Ishikawa (cell line): Measurements from ENCODE around the gene ATG101.

Experiments
- CEBPB ChIP-seq: IDR thresholded peaks from 2 replicates; pipeline ENCODE4 v1.6.1; 2012
- CREB1 ChIP-seq: IDR thresholded peaks from 2 replicates; pipeline ENCODE4 v1.6.1; 2012; ENCODE audit warnings: low read depth
- EP300 ChIP-seq: IDR thresholded peaks from 2 replicates; pipeline ENCODE4 v1.6.1; 2012; ENCODE audit warnings: borderline replicate concordance
- FOXM1 ChIP-seq: IDR thresholded peaks from 2 replicates; pipeline ENCODE4 v1.6.1; 2012; ENCODE audit warnings: low read depth, borderline replicate concordance
- NFIC ChIP-seq: IDR thresholded peaks from 2 replicates; pipeline ENCODE4 v1.6.1; 2012
- RAD21 ChIP-seq: IDR thresholded peaks from 2 replicates; pipeline ENCODE4 v1.6.1; 2012; ENCODE audit warnings: low read depth
- REST ChIP-seq: IDR thresholded peaks from 2 replicates; pipeline ENCODE4 v1.6.1; 2012; ENCODE audit warnings: low read depth, mild to moderate bottlenecking
- TAF1 ChIP-seq: IDR thresholded peaks from 2 replicates; pipeline ENCODE4 v1.6.1; 2012; ENCODE audit warnings: low read depth, mild to moderate bottlenecking
- TCF12 ChIP-seq: IDR thresholded peaks from 2 replicates; pipeline ENCODE4 v1.6.1; 2012; ENCODE audit warnings: low read depth
- YY1 ChIP-seq: IDR thresholded peaks from 2 replicates; pipeline ENCODE4 v1.6.1; 2012; ENCODE audit warnings: low read depth
- ZBTB7A ChIP-seq: IDR thresholded peaks from 2 replicates; pipeline ENCODE4 v1.6.1; 2012; ENCODE audit warnings: low read depth
- TF ChIP-seq, protein P1 (sequence below): IDR thresholded peaks from 2 replicates; pipeline ENCODE4 v1.6.1; 2012
- TF ChIP-seq, protein P2 (sequence below): IDR thresholded peaks from 2 replicates; pipeline ENCODE4 v1.6.1; 2012

DNA sequence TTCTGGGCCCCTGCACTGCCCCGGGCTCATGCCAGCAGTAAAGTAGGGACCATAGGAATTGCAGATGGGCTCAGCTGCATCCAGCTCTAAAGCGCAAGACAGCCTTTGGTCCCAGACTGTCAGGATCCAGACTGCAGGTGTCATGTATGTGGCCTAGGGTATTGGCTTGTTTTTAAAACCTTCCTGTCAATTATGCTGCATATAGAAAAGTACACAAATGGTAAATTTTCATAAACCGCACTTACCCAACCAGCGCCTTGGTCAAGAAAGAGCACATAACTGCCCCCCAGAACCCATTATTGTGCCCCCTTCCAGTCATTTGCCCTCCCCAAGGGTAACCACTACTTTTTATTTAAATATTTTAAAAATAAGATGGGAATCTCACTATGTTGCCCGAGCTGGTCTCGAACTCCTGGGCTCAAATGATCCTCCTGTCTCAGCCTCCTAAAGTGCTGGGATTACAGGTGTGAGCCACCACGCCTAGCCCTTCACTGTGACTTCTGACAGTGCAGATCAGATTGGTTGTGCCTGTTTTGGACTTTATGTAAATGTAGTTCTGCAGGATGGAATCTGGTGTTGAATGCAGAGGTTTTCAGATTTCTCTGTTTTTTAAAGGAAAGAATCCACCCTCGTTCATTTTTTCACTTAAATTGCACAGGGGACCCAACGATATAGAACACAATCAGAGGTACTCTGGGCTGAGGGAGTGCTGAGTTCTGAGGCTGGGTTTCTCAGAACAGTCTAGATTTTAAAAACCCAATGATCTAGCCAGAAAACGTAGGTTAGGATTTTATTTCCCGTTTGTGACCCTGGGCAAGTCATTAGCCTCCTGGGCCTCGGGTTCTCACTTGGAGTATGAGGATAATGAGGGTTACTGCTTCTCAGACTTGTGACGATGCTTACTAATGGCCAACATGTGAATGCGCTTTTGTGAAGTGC is 11.9 kb upstream of the ATG101 start:
- TF ChIP-seq YY1 (no peak), TCF12 (no peak), CEBPB (no peak), FOXM1 (no peak), ZBTB7A (no peak), NFIC (no peak), REST (no peak), EP300 (no peak), RAD21 (no peak), CREB1 (no peak), TAF1 (no peak)
- TF ChIP-seq, protein P1, sequence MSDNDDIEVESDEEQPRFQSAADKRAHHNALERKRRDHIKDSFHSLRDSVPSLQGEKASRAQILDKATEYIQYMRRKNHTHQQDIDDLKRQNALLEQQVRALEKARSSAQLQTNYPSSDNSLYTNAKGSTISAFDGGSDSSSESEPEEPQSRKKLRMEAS, result no peak
- TF ChIP-seq, protein P2, sequence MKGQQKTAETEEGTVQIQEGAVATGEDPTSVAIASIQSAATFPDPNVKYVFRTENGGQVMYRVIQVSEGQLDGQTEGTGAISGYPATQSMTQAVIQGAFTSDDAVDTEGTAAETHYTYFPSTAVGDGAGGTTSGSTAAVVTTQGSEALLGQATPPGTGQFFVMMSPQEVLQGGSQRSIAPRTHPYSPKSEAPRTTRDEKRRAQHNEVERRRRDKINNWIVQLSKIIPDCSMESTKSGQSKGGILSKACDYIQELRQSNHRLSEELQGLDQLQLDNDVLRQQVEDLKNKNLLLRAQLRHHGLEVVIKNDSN, result no peak
